Mesenchymal stem cell (in vitro differentiated cells and primary cell): ENCODE data around the gene CASKIN1.

Experiments
- DNase-seq: peaks from one replicate; pipeline ENCODE4 v3.0.0-alpha.2; 2013
- H2AFZ ChIP-seq: one replicate; pipeline ENCODE4 v1.6.1; 2013; ENCODE audit warnings: low read depth, mild to moderate bottlenecking, control low read depth, inconsistent platforms, low read length, moderate library complexity
- H2AK5ac ChIP-seq: 2 replicates; pipeline ENCODE4 v1.6.1; 2013; ENCODE audit warnings: low read length, moderate library complexity, mild to moderate bottlenecking, inconsistent platforms; ENCODE audit not compliant: severe bottlenecking
- H2BK120ac ChIP-seq: one replicate; pipeline ENCODE4 v1.6.1; 2013; ENCODE audit warnings: low read depth, mild to moderate bottlenecking, inconsistent platforms, low read length, moderate library complexity
- H2BK12ac ChIP-seq, 2 experiments: one replicate each; pipeline ENCODE4 v1.6.1; 2013; ENCODE audit warnings: inconsistent platforms in 2 of 2, low read length in 2 of 2, mild to moderate bottlenecking in 2 of 2, moderate library complexity in 2 of 2, control low read depth in 1 of 2
- H2BK15ac ChIP-seq: one replicate; pipeline ENCODE4 v1.6.1; 2013; ENCODE audit warnings: mild to moderate bottlenecking, low read depth, inconsistent platforms; ENCODE audit not compliant: poor library complexity, severe bottlenecking
- H2BK5ac ChIP-seq: 2 replicates; pipeline ENCODE4 v1.6.1; 2013; ENCODE audit warnings: low read depth, mild to moderate bottlenecking, low read length, control low read depth, inconsistent platforms; ENCODE audit not compliant: poor library complexity, severe bottlenecking
- H3K14ac ChIP-seq, 2 experiments: one replicate each; pipeline ENCODE4 v1.6.1; 2013; ENCODE audit warnings: inconsistent platforms in 2 of 2, low read length in 2 of 2, control low read depth in 1 of 2, mild to moderate bottlenecking in 1 of 2, moderate library complexity in 1 of 2
- H3K18ac ChIP-seq, 2 experiments: one replicate each; pipeline ENCODE4 v1.6.1; 2013; ENCODE audit warnings: inconsistent platforms in 2 of 2, low read length in 2 of 2, control low read depth in 1 of 2, low read depth in 1 of 2, mild to moderate bottlenecking in 1 of 2
- H3K23ac ChIP-seq, 2 experiments: one replicate each; pipeline ENCODE4 v1.6.1; 2013; ENCODE audit warnings: inconsistent platforms in 2 of 2, low read length in 2 of 2, mild to moderate bottlenecking in 2 of 2, moderate library complexity in 2 of 2, control low read depth in 1 of 2
- H3K27ac ChIP-seq: 2 replicates; pipeline ENCODE4 v1.5.1; 2013; ENCODE audit warnings: mild to moderate bottlenecking, moderate library complexity, low read length, control low read depth, inconsistent platforms; ENCODE audit not compliant: poor library complexity, severe bottlenecking
- H3K27me3 ChIP-seq, 2 experiments: 2 replicates each; pipeline versions ENCODE4 v1.6.1 to v1.7.0; 2013; ENCODE audit warnings: low read length in 2 of 2, mild to moderate bottlenecking in 2 of 2, moderate library complexity in 2 of 2, control low read depth in 1 of 2, inconsistent platforms in 1 of 2; ENCODE audit not compliant: control insufficient read depth in 1 of 2, insufficient read depth in 1 of 2
- H3K36me3 ChIP-seq, 2 experiments: 2 replicates each; pipeline versions ENCODE4 v1.6.1 to v1.7.0; 2013; ENCODE audit warnings: low read length in 2 of 2, control low read depth in 1 of 2, inconsistent platforms in 1 of 2, low read depth in 1 of 2, mild to moderate bottlenecking in 1 of 2; ENCODE audit not compliant: insufficient read depth in 2 of 2, control insufficient read depth in 1 of 2
- H3K4ac ChIP-seq, 2 experiments: one replicate each; pipeline ENCODE4 v1.6.1; 2013; ENCODE audit warnings: inconsistent platforms in 2 of 2, low read length in 2 of 2, mild to moderate bottlenecking in 2 of 2, moderate library complexity in 2 of 2, control low read depth in 1 of 2, low read depth in 1 of 2
- H3K4me1 ChIP-seq: 2 replicates; pipeline ENCODE4 v1.6.1; 2013; ENCODE audit warnings: low read depth, low read length, control low read depth; ENCODE audit not compliant: control insufficient read depth, insufficient read depth
- H3K4me2 ChIP-seq: 2 replicates; pipeline ENCODE4 v1.6.1; 2013; ENCODE audit warnings: low read length, mild to moderate bottlenecking, inconsistent platforms; ENCODE audit not compliant: poor library complexity, severe bottlenecking
- H3K4me3 ChIP-seq, 2 experiments: 2 replicates each; pipeline versions ENCODE4 v1.5.1 to v1.7.0; 2013; ENCODE audit warnings: low read length in 2 of 2, mild to moderate bottlenecking in 2 of 2, control low read depth in 1 of 2, low read depth in 1 of 2; ENCODE audit not compliant: insufficient read depth in 1 of 2
- H3K79me1 ChIP-seq: replicated peaks from 2 replicates; pipeline ENCODE4 v1.6.1; 2013; ENCODE audit warnings: mild to moderate bottlenecking, control low read depth, low read length, inconsistent platforms; ENCODE audit not compliant: poor library complexity, severe bottlenecking
- H3K9ac ChIP-seq: 2 replicates; pipeline ENCODE4 v1.7.0; 2013; ENCODE audit warnings: mild to moderate bottlenecking, low read length, moderate library complexity
- H3K9me3 ChIP-seq: 2 replicates; pipeline ENCODE4 v1.7.0; 2013; ENCODE audit warnings: mild to moderate bottlenecking, low read length; ENCODE audit not compliant: control insufficient read depth
- H4K8ac ChIP-seq: one replicate; pipeline ENCODE4 v1.6.1; 2013; ENCODE audit warnings: inconsistent platforms, mild to moderate bottlenecking, low read length, moderate library complexity
- H4K91ac ChIP-seq: one replicate; pipeline ENCODE4 v1.6.1; 2013; ENCODE audit warnings: mild to moderate bottlenecking, low read length, inconsistent platforms
- WGBS: methylation state at CpG from one replicate; pipeline ENCODE4 v1.1.7; 2013; ENCODE audit warnings: mixed read lengths; 5-methylcytosine and 5-hydroxymethylcytosine counted together

Gene CASKIN1

DNA sequence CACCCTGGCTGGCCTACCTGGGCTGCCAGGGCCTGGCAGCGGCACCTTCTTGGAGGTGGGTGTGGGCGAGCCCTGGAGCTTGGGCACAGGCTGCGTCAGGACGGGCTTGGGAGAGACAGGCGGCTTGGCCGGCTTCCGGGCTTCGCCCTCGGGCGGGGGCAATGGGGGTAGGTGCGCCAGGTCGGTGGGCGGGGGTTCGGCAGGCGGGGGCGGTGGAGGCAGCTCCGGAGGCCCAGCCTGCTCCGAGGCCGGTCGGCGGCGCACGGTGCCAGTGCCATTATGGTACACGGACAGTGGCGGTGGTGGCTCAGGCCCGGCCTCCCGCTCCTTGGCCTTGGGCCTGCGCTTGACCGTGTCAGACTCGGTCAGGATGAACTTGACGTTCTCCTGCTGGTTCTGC lies 16.8 kb downstream of the CASKIN1 start:
- H2AK5ac ChIP-seq, result no peak overlapping the region
- H2BK5ac ChIP-seq, result no peak overlapping the region
- H3K23ac ChIP-seq, result no peak overlapping the region
- H2AFZ ChIP-seq, result no peak overlapping the region
- no peak overlapping the region for H3K14ac ChIP-seq
- no peak overlapping the region for H3K4me2 ChIP-seq
- H3K18ac ChIP-seq, result no peak overlapping the region
- H2BK120ac ChIP-seq, result no peak overlapping the region
- H3K4me1 ChIP-seq, result peaks cover 9% of the 10 kb centered on the region
- H4K91ac ChIP-seq, result no peak overlapping the region
- H3K4ac ChIP-seq, result no peak overlapping the region
- H3K9ac ChIP-seq, result no peak overlapping the region
- peaks cover 11% of the 10 kb centered on the region for H3K79me1 ChIP-seq
- H3K9me3 ChIP-seq, result no peaks in the 10 kb centered on the region
- H3K27me3 ChIP-seq, result peaks cover 0 to 5% of the 10 kb centered on the region in 2 experiments
- no peak overlapping the region for H3K4me3 ChIP-seq
- peaks cover 31 to 75% of the 10 kb centered on the region in 2 experiments for H3K36me3 ChIP-seq
- H3K27ac ChIP-seq, result no peak overlapping the region
- no peak overlapping the region for H2BK12ac ChIP-seq
- H4K8ac ChIP-seq, result no peak overlapping the region
- no peak overlapping the region for H2BK15ac ChIP-seq
- DNase-seq, result no peak
- WGBS, result 98% methylated on average over 30 of the region's 31 CpGs

DNA sequence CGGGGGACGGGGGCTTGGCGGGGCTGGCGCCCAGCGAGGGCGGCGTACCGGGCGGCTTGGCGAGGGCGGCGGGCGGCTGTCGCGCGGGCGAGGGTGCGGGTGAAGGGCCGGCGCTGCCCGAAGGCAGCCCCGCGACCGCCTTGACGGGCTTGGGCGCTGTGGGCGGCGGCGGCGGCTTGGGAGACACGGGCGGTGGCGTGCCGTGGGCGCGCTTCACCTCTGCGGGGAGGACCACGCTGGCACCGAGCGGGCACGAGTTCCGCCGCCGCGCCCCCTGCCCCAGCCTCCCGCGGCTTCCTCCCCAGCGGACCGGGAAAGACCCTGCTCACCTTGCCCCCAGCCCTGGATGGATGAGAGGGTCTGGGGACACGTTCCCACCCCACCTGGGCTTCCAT lies 17.3 kb downstream of the CASKIN1 start:
- Histone ChIP-seq H3K4me3 (no peak overlapping the region), H3K9ac (no peak overlapping the region), H3K79me1 (peaks cover 12% of the 10 kb centered on the region), H3K4ac (no peak overlapping the region), H4K8ac (no peak overlapping the region), H4K91ac (no peak overlapping the region), H3K23ac (no peak overlapping the region), H2BK12ac (no peak overlapping the region), H3K27me3 (peaks cover 0 to under 1% of the 10 kb centered on the region in 2 experiments), H2BK15ac (no peak overlapping the region), H3K36me3 (peaks cover 36 to 80% of the 10 kb centered on the region in 2 experiments), H3K27ac (no peak overlapping the region), H2AFZ (no peak overlapping the region), H3K9me3 (no peaks in the 10 kb centered on the region), H3K18ac (no peak overlapping the region), H2BK120ac (no peak overlapping the region), H3K4me1 (peaks cover 6% of the 10 kb centered on the region), H2AK5ac (no peak overlapping the region), H3K4me2 (no peak overlapping the region), H2BK5ac (no peak overlapping the region), H3K14ac (no peak overlapping the region)
- WGBS, result 72% methylated on average over 22 of the region's 50 CpGs
- no peak for DNase-seq

DNA sequence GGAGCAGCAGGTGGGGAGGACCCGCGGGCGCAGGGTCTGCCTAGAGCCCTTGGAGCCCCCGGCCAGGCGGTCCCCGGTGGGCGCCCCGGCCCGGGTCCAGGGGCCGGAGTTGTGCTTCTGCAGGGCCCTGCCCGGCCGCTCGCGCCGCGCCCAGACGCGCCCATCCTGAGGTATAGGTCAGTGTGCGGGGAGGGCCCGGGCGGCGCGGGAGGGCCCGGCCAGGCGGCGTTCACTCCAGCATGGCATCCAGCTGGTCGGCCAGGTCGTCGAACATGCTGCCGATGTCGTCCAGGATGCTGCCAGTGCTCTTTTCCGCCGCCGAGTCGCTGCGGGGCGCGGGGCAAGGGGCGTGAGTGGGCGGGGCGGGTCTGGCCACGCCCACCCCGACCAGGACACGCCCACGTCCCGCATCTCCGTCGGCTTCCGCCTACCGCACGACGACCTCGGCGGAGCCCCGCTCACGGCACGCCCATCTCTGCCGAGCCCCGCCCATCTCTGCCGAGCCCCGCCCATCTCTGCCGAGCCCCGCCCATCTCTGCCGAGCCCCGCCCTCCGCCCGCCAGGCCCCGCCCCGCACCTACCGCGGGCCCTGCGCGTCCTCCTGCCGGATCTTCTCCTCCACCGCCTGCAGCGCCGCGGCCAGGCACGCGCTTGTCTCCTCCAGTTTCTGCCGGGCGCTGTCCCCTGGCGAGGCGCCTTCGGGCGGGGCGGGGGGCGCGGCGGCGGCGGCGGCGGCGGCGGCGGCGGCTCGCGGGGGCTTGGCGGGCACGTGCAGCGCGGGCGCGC lies 17.9 kb downstream of the CASKIN1 start:
- no peak overlapping the region for H2BK5ac ChIP-seq
- no peak overlapping the region for H3K23ac ChIP-seq
- no peaks in the 10 kb centered on the region for H3K9me3 ChIP-seq
- H2BK15ac ChIP-seq, result no peak overlapping the region
- no peaks in the 10 kb centered on the region for H3K27me3 ChIP-seq
- H3K4me2 ChIP-seq, result no peak overlapping the region
- H3K36me3 ChIP-seq, result peaks cover 41 to 85% of the 10 kb centered on the region in 2 experiments
- peaks cover 1% of the 10 kb centered on the region for H3K4me1 ChIP-seq
- WGBS, result 52% methylated on average over 39 of the region's 106 CpGs
- H3K14ac ChIP-seq, result no peak overlapping the region
- H3K79me1 ChIP-seq, result peaks cover 12% of the 10 kb centered on the region
- no peak overlapping the region for H3K4ac ChIP-seq
- H3K4me3 ChIP-seq, result no peak overlapping the region
- peak overlapping the region; percentile 30 for H4K91ac ChIP-seq
- H3K18ac ChIP-seq, result no peak overlapping the region
- no peak overlapping the region for H2AK5ac ChIP-seq
- H4K8ac ChIP-seq, result no peak overlapping the region
- no peak overlapping the region for H2BK12ac ChIP-seq
- H3K27ac ChIP-seq, result no peak overlapping the region
- H2BK120ac ChIP-seq, result no peak overlapping the region
- no peak overlapping the region for H3K9ac ChIP-seq
- DNase-seq, result no peak
- no peak overlapping the region for H2AFZ ChIP-seq

DNA sequence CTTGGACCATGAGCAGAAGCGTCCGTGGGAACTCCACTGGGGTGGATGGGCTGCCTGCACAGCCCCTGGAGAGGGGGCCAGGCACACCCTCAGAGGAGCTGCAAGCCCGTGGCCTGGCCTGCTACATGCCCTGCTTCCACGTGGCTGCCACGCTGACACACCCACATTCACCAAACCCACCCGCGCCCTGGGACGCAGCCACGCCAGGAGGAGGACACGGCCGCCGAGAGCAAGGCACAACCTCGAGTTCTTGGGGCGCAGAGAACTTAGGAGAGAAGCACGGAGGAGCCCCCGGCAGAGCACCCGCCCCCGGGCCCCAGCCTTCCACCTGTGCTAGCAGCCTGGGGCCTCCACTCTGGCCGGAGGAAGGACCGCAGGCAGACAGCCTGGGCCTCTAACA lies 18.8 kb downstream of the CASKIN1 start:
- no peak overlapping the region for H2AK5ac ChIP-seq
- H2AFZ ChIP-seq, result no peak overlapping the region
- no peak overlapping the region for H3K18ac ChIP-seq
- no peak overlapping the region for H3K9ac ChIP-seq
- no peak overlapping the region for H3K23ac ChIP-seq
- no peak overlapping the region for H3K27ac ChIP-seq
- H3K4me3 ChIP-seq, result no peak overlapping the region
- no peak overlapping the region for H2BK12ac ChIP-seq
- H3K79me1 ChIP-seq, result peaks cover 15% of the 10 kb centered on the region
- no peaks in the 10 kb centered on the region for H3K27me3 ChIP-seq
- WGBS, result 96% methylated on average over 18 of the region's 20 CpGs
- H4K91ac ChIP-seq, result no peak overlapping the region
- no peak overlapping the region for H3K4ac ChIP-seq
- H3K14ac ChIP-seq, result no peak overlapping the region
- H3K4me2 ChIP-seq, result no peak overlapping the region
- H3K9me3 ChIP-seq, result no peaks in the 10 kb centered on the region
- no peak overlapping the region for H2BK5ac ChIP-seq
- H2BK120ac ChIP-seq, result no peak overlapping the region
- no peak for DNase-seq
- H2BK15ac ChIP-seq, result no peak overlapping the region
- H3K4me1 ChIP-seq, result no peaks in the 10 kb centered on the region
- peaks cover 48 to 91% of the 10 kb centered on the region in 2 experiments for H3K36me3 ChIP-seq
- no peak overlapping the region for H4K8ac ChIP-seq
